Left kidney (tissue), 2 donors: ENCODE data around the gene RFNG. TPM values are rescaled to one million over a fixed set of nuclear protein-coding genes. Genes with fewer than 3 reads are reported as not detected.

Experiments used
- DNase-seq: peaks from one replicate; pipeline ENCODE4 v3.0.0-alpha.2; 2013
- polyA plus RNA-seq: library from polyadenylated mRNA; unstranded; fragments of 120-200 nt; gene quantifications from one replicate; pipeline ENCODE4 v1.2.1, GENCODE V29; 2013; ENCODE audit not compliant: insufficient read length

RFNG gene
- polyA plus RNA-seq, 1 donor: 37.3 TPM

GRCh38 chr17:82091264-82092066 lies 39.9 kb upstream of the RFNG start:
- DNase-seq: no peak

GRCh38 chr17:82090549-82091263 lies 39.1 kb upstream of the RFNG start:
- DNase-seq: no peak

GRCh38 chr17:82089723-82090548 lies 38.3 kb upstream of the RFNG start:
- DNase-seq: no peak

GRCh38 chr17:82088838-82089722 lies 37.5 kb upstream of the RFNG start:
- no peak for DNase-seq

- no peak for DNase-seq
Measured at GRCh38 chr17:82087961-82088837, 36.6 kb upstream of the RFNG start.

GRCh38 chr17:82086941-82087906 lies 35.6 kb upstream of the RFNG start:
- no peak for DNase-seq

GRCh38 chr17:82085931-82086764 lies 34.5 kb upstream of the RFNG start:
- DNase-seq: no peak

GRCh38 chr17:82085031-82085861 lies 33.6 kb upstream of the RFNG start:
- no peak for DNase-seq

- DNase-seq: no peak
Measured at GRCh38 chr17:82084373-82085030, 32.9 kb upstream of the RFNG start.

- no peak for DNase-seq
Measured at GRCh38 chr17:82083533-82084359, 32.1 kb upstream of the RFNG start.

- no peak for DNase-seq
Measured at GRCh38 chr17:82083009-82083408, 31.4 kb upstream of the RFNG start.

- no peak for DNase-seq
Measured at GRCh38 chr17:82082456-82082855, 30.8 kb upstream of the RFNG start.

- no peak for DNase-seq
Measured at GRCh38 chr17:82081966-82082365, 30.4 kb upstream of the RFNG start.

- no peak for DNase-seq
Measured at GRCh38 chr17:82081546-82081945, 29.9 kb upstream of the RFNG start.

- DNase-seq: no peak
Measured at GRCh38 chr17:82080789-82081464, 29.3 kb upstream of the RFNG start.
